AG08396 (cell line): ENCODE data around the gene CTBP2.

ENCODE experiments used
- DNase-seq: peaks from one replicate; pipeline ENCODE4 v3.0.0; 2012; ENCODE audit warnings: low spot score, mixed read lengths

CTBP2 gene

DNA sequence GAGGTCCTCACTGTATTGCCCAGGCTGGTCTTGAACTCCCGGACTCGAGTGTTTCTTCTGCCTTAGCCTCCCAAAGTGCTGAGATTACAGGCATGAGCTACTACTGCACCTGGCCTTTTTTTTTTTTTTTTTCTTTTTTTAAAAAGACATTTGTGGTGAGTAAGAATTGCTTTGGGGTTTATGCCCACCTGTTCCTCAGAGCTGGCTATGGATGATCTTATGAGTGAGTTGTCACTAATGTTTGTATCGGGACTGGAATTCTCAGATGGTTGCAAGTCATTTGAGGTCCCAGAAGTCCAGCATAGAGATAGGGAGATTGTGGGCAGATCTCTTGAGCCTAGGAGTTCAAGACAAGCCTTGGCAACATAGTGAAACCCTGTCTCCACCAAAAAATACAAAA is 183.2 kb downstream of the CTBP2 start:
- DNase-seq, result no peak

DNA sequence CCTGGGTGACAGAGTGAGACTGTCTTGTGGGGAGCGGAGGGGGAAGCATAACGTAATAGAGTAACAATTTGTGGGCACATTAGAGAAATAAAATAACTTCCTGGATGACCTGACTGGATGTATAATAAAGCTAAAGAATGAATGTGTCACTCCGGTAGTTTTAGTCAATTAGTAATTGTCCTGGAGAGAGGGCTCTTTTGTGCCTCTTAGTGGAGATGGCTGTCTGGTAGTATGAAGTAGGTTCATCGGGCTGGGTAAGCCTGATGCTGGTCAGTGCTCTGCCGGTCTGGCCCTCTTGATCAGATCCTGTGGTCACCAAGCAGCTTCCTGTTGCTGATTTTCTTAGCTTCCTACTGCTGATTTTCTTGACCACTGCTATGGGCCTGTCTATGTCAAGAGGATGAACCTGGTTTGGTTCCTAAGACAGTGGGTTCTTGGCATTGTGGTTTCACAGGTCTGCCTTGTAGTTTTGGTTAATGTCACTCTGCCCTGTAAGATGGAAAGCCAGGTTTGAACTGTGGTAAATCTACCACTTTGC is 184.3 kb downstream of the CTBP2 start:
- DNase-seq, result no peak

DNA sequence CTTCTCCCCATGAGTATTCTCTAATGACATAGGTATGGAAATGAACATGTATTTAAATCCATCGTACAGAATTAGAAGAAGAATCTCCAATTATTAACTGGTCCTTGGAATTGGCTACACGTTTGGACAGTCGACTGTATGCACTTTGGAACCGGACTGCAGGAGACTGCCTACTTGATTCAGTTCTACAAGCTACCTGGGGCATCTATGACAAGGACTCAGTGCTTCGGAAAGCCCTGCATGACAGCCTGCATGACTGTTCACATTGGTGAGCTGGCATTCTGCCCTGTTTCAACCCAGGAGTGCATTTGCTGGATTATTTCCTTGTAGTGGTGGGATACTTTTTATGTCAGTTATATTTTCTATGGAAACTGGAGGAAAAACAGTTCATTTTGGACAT is 186.2 kb downstream of the CTBP2 start:
- no peak for DNase-seq

DNA sequence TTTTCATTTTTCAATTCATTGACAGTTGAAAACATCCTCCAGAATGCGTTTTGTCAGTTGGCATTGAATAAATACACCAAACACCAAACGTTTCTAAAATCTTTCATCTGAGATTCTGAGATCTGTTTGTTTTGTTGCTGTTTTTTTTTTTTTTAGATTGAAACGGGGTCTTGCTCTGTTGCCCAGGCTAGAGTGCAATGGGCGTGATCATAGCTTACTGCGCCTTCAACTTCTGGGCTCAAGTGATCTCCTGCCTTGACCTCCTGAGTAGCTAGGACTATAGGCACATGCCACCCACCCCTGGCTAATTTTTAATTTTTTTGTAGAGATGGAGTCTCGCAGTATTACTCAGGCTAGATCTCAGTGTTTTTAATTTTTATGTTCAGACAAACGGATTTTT is 187.7 kb downstream of the CTBP2 start:
- DNase-seq, result no peak

DNA sequence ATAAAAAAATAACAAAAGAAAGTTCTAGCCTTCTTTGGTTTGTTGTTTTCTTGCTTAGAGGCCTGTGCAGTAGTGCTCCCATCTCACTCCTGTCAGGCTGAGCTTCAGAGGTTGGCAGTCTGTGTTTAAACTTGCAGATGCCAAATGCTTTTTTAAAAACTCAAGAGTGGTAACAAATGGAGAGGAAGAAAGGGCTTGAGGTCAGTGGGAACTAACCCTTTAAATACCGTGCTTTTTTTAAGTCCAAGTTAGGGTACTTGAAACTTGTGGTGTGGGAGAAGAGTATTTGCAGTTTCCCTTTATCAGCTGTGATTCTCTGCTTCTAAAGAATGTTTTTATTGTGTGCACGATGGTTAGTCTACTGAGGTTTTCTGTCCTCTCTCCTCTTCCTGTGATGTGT is 189.1 kb downstream of the CTBP2 start:
- no peak for DNase-seq

DNA sequence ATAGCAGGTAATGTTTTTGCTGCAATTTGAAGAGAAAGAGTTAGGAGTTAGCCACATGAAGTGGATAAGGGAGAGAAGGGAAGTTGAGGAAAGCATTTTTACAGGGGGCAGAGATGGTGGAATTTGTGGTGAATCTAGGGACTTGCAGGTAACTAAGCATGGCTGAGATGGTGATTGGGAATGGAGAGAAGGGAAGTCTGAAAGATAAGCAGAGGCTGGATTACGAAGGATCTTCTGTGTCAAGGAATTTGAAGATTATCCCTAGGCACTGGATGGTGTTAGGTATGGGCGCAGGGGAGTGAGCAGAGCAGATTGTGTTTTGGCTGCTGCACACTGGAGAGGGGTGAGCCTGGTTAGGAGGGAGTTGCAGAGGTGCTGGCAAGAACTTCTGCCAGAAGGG is 193.1 kb downstream of the CTBP2 start:
- no peak for DNase-seq

DNA sequence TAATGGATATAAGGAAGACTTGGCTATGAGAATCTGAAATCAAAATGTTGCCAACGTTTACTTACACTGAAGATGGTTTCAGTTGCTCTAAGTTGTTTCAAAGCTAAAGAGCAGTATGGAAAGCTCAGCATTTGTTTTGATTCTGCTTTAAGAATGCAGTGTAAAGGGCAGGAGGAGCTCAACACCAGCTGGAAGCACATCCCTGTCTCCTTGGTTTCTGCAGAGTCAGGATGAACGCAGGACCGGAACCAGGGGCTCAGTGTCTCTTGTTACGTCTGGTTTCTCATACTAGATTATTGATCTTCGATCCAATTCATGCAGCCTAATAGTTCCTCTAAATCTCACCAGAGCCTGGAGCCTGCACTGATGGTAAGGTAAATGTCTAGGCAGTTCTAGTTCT is 194.4 kb downstream of the CTBP2 start:
- no peak for DNase-seq

DNA sequence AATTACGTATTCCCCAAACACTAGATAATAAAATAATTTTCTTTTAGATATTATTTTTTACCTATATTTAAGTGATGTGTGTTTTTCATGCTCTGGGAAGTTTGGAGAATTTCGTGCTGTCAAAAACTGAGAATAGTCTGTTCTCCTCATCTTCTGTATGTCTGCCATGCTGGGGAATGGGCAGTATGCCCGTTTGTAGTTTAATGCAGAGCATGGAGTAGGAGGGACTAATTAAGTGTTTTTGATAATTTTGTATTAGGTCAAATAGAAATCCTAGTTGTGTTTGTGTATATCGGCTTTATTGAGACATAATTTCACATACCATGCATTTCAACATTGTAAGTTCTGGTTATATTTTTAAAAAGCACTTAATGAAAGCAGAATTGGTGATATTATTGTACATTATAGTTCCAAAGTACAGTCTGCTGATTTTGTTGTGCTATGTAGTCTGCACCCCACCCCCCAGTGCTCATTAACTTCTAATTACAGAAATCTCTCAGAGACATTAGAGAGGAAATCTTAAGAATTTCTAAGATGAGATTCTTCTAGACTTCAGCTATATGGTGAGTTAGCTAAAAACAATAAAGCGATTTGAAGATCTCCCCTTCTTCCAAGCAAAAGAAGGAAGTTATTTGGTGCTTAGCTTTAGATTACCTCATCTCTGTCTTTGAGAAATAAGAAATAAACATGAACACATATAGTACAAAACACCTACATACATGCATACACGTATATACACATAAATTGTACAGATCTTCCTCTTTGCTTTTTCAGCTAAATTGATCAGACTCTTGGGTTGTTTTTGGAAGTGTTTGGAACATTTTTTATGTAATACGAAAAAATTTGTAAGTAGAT is 196.3 kb downstream of the CTBP2 start:
- no peak for DNase-seq

DNA sequence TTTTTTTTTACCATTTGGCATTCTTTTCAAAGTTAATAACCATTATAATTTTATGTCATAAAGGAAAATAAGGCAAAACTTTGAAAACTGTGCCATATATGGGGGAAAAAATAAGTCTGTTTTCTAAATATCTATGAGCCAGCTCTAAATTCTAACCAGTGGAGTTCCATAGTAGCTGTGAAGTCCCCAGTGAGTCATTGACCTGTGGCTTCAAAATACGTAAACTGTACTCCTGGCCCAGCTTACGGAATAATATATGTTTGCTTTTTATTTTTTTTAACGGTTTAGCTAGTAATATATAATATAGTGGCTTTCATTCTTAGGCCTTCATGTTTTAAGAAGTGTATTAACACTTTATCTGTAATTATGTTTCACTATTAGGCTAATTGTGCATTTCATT is 197.9 kb downstream of the CTBP2 start:
- no peak for DNase-seq

DNA sequence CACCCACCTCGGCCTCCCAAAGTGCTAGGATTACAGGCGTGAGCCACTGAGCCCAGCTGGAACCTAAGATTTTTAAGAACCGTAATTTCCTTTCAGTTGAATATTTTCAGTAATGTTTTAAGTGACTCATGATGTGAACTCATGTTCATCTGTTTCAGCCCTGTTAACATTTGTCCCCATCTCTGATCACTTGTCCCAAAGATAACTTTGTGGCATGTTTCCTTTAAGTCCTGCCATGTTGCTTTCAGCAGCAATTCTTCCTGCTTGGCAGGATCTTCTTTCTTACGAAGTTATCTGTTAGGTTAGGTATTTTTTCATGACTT is 199.2 kb downstream of the CTBP2 start:
- no peak for DNase-seq

DNA sequence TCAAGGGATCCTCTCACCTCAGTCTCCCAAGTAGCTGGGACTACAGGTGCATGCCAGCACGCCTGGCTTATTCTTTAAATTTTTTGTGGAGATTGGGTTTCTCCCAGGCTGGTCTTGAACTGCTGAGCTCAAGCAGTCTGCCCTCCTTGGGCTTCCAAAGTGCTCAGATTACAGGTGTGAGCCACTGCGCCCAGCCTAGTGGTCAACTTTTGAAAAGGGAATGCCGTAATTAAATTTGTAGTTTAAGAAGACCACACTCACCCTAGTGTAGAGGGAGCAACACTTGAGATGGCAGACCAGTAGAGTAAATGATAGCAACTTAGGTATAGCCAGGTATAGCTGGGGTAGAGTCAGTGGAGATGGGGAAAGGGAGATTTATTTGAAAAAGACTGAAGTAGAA is 200.8 kb downstream of the CTBP2 start:
- DNase-seq, result no peak

DNA sequence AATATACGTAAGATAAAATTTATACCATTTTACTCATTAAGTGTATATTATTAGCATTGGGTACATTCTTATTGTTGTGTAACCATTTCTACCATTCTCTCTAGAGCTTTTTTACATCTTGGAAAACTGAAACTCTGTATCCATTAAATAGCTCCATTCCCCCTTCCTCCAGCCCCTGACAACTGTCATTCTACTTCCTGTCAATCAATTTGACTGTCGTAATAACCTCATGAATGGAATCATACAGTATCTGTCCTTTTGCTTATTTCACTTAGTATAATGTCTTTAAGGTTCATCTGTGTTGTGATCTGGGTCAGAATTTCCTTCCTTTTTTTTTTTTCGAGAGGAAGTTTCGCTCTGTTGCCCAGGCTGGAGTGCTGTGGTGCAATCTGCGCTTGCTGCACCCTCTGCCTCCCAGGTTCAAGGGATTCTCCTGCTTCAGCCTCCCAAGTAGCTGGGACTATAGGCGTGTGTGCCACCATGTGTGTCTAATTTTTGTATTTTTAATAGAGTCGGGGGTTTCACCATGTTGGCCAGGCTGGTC is 202.9 kb downstream of the CTBP2 start:
- no peak for DNase-seq

DNA sequence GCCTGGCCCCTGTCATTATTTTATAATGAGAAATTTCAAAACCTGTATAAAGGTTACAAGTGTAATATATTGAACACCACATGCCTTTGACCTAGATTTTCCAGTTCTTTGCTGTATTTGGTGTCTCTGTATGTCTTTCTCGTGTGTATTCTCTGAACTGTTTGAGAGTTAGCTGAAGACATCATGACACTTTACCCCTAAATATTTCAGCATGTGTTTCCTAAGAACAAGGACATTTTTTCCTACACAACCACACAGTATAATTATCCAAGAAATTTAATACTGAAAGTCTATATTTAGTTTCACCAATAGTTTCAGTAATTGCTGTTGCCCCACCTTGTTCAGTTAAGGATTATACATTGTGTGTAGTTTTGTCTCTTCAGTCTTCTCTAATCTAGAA is 203.6 kb downstream of the CTBP2 start:
- no peak for DNase-seq

DNA sequence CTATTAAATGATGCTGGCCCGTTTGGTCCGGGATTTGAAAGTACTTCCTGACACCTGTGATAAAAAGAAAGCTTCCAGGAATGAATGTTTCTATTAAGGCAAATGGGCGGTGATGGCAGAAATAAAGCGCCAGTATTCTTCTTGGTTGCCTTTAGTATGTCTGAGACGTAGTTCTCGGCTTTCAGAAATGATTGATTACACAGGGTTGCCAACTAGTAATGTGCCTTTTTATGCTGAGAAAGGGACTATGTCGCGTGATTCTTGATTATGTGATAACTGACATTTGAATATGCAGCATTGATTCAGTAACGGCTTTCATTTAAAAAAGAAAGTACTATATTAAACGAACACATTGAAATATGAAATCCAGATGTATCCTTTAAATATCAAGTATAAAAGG is 204.5 kb downstream of the CTBP2 start:
- DNase-seq, result no peak

DNA sequence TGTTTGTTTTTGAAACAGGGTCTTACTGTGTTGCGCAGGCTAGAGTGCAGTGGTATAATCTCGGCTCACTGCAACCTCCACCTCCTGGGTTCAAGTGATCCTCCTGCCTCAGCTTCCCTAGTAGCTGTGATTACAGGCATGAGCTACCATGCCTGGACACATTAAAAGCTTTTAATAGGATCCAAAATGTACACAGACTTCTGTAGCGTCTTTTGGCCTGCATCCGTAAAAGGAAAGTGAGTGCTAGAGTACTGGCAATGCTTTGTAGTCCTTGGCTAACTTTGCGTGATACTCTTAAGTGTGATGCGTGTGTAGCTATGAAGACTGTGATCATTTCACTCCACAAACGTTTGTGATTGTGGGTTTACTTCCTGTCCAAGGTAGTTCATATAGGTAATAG is 205.1 kb downstream of the CTBP2 start:
- no peak for DNase-seq

DNA sequence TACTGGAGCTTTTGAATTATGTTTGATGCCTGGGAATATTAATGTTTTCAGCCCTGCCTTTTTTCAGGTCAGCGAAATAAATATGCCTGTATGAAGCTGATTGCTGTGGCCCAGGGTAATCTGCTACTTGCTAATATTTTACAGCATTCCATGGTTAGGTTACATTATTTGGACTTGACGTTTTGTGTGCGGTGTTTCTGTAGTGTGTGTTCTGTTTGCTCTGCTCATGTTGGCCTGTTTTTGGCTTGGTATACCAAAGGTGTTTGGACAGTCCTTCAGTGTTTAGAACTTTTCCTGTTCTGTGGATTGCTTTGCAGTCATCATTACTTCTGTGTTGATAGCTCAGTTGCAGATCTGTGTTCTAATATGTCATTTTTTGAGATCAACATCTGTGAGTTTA is 206.9 kb downstream of the CTBP2 start:
- no peak for DNase-seq

DNA sequence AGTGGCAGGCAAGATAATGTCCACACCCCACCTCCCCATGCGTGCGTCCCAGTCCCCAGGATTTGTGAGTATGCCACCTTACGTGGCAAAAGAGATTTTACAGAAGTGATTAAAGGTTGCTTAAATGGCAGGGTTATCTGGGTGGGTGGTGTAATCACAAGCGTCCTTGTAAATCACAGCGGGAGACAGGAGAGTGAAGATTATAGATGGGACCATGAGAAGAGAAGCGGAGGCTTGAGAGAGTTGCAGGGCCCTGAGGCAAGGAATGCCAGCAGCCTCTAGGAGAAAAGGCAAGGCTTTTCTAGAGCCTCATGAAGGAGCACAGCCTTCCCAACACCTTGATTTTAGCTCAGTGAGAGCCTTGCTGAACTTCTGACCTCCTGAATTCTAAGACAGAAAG is 208.2 kb downstream of the CTBP2 start:
- DNase-seq, result no peak

DNA sequence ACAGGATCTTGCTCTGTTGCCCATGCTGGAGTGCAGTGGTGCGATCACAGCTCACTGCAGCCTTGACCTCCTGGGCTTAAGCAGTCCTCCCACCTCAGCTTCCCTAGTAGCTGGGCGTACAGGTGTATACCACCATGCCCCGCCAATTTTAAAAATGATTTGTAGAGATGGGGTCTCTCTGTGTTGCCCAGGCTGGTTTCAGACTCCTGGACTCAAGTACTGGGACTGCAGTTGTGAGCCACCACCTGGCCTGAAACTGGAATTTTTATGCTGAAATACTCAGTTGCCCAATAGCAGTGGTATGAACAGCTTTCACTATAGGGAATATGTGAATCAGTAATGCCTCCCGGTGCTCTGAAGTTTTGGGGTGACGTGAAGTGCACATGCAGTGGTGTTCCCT is 210.8 kb downstream of the CTBP2 start:
- no peak for DNase-seq

DNA sequence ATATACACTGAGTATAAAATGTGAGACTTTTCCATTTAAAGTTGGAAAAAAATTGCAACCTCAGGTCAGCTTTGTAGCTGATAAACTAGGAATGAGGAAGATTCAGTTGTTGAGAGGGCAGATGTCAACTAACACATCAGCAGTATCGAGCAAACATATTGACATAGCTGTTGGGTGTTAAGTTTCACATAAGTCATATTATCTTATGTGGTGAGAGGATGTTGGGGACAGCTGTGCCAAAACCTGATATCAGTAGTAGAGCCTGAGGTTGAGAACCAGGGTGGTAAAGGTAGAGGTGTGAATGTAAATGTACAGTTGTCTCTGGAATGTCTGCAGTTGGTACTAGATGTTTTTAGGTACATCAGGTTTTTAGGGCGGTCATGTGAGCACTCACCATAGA is 213.4 kb downstream of the CTBP2 start:
- DNase-seq, result no peak

DNA sequence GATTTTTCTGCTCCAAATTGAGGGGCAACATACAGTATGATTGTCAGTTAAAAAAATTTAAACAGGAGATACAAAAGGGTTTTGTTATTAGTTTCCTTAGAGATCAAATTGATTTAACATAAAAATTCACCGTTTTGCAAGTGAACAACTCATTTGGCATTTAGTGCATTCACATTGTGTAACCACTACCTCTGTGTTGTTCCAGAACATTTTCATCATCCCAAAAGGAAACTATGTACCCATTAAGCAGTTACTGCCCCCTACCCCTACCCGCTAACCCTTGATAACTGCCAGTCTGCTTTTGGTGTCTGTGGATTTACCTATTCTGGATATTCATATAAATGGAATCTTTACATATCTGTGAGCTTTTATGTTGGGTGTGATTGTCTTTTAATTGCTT is 215.4 kb downstream of the CTBP2 start:
- peak; percentile 7 for DNase-seq

DNA sequence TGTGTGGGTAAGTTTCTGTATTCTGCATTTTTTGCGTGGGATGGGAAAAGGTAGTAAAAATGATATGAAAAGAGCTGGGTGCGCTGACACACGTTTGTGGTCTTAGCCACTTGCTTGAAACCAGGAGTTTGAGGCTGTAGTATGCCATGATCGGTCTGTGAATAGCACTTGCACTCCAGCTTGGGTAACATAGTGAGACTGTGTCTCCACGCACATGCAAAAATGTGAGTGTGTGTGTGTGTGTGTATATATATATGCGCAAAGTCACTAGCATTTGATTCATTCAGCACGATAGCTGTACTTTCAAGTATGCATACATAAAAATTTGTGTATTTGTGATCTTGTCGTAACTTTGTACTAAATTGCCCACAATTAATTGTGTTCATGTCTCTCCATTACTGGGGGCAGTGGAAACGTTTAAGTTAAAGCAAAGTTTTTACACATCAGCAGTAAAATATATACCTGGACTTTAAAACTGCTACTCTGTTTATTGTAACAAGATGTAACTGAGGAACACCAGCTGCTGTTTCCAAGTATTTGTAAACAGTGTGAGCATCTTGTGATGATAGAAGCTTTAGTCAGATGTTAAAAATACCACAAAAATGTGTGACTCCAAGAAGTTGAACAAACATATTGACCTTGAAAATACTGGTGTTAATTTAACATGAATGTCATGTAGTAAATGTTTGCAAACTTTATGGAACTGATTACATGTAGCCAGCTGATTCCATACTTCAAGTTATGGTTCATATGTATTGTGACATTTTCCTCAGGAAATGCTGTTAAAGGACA is 216.9 kb downstream of the CTBP2 start:
- peak; percentile 21 for DNase-seq

DNA sequence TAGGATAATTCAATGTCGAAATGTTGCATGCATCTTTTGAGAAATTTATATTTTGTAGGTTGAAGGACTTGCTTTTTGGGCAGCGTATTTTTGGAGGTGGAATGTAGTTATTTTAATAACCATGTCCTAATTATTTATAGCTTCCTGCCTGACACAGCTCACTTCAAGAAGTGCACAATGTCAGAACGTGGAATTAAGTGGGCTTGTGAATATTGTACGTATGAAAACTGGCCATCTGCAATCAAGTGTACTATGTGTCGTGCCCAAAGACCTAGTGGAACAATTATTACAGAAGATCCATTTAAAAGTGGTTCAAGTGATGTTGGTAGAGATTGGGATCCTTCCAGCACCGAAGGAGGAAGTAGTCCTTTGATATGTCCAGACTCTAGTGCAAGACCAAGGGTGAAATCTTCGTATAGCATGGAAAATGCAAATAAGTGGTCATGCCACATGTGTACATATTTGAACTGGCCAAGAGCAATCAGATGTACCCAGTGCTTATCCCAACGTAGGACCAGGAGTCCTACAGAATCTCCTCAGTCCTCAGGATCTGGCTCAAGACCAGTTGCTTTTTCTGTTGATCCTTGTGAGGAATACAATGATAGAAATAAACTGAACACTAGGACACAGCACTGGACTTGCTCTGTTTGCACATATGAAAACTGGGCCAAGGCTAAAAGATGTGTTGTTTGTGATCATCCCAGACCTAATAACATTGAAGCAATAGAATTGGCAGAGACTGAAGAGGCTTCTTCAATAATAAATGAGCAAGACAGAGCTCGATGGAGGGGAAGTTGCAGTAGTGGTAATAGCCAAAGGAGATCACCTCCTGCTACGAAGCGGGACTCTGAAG is 217.8 kb downstream of the CTBP2 start:
- DNase-seq, result no peak
